Measurements from ENCODE around the gene TULP4. TPM values are rescaled to one million over a fixed set of nuclear protein-coding genes. Genes with fewer than 3 reads are reported as not detected.

The TULP4 gene
- total RNA-seq, 6 donors from 2014 or later: 78.7 to 150 (median 94.4) TPM

DNA sequence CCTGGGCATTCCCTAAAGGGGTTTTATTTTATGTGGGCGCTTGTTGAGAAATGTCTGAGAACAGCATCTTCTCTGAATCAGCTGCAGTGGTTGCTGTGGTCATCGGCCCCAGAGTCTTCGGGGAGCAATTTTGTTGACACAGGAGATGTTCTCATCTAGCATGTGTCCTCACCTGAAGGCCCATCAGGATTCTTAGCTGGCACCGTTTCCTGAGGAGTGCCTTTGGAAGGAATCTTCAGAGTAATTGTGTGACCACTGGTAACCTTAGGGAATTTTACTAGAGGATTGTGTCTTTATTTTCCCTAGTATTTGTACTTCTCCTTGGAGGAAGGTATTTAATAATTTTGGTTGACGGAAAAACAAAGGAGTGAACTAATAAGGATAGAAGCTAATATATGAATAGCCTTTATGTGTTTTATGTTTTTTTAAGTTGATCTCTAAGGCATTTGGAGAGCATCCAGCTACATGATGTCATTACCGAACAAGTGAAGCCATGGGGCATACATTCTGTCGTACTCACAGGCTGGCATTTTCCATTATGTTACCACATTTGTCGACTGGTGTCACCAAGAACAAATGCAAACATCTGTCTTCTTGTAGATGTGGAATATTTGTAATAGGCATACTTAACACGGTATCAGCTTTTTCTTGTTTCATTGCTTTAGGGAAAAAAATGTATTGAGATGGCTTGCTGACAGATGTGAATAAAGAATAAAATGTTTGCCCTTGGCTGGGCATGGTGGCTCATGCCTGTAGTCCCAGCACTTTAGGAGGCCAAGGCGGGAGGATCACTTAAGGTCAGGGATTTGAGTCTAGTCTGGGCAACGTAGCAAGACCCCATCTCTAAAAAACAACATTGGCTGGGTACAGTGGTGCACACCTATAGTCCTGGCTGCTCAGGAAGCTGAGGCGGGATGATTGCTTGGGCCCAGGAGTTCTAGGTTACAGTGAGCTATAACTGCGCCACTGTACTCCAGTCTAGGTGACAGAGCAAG lies 41.9 kb downstream of the TULP4 start:
- H3K36me3 ChIP-seq: no peaks in the 10 kb centered on the region
- H3K4me1 ChIP-seq: peaks cover 0 to 16% (median 3%) of the 10 kb centered on the region in 4 donors
- no peaks in the 10 kb centered on the region for H3K27me3 ChIP-seq
- peaks cover 0 to 1% (median under 1%) of the 10 kb centered on the region in 4 donors for H3K9me3 ChIP-seq
- WGBS, 2 donors: 89 to 93% methylated on average over 13 of the region's 13 CpGs
- no peak for TF ChIP-seq CTCF (IDR thresholded peaks at IDR 0.05)
- TF ChIP-seq POLR2AphosphoS5 (IDR thresholded peaks at IDR 0.05): no peak
- no peak for DNase-seq
- no peak overlapping the region for H3K27ac ChIP-seq
- no peak for ATAC-seq (ENCODE audit: low FRiP score in 2 of 2)
- H3K4me3 ChIP-seq: no peak overlapping the region

DNA sequence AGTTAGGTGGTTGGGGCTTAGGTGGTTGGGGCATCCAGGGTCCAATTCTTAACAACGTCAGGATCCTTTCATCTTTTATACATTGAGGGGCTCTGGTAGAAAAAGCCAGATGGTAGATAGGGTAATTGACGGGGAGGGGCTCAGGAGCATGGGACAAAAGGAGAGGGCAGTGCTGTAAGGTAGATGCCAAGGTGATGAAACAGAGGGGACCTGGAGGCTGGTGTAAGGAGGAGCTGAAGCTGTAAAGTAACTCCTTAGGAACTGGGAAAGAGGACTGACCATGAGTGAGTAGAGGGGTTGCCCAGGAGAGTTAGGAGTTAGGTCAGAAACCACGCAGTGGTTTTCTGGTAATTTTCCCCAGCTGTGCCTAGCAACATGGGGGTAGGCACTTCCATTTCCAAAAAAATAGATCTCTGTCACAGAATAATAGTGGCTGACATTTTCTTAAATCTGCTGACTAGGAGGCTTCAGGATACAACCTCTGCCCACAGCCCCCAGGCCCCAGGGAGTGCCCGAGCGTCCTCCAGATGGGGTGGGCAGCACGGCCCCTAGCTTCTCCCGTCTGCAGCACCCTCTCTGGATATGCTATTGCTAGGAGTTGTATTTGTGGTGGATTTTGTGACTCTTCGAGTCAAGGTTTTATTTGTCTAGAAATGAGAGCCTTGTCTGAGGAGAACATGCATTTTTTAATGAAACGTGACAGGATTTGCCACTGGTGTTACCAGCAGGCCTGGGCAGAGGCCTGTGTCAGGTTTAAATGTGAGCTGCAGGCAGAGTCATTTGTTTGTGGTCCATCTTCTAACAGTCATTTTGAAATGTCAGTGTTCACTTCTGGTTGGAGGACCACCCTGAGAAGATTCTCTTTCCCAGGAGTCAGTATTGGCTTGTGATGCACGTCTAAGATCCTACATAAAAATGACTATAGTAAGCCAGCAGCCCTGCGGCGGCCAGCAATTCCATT lies 44.6 kb downstream of the TULP4 start:
- 87 to 93% methylated on average over 11 to 12 of the region's 12 CpGs for WGBS, 2 donors
- Histone ChIP-seq H3K27ac (no peak overlapping the region), H3K27me3 (no peaks in the 10 kb centered on the region), H3K4me1 (peaks cover 0 to 16% (median 3%) of the 10 kb centered on the region in 4 donors), H3K9me3 (no peaks in the 10 kb centered on the region), H3K36me3 (no peaks in the 10 kb centered on the region), H3K4me3 (no peak overlapping the region)
- TF ChIP-seq POLR2AphosphoS5 (IDR thresholded peaks at IDR 0.05) (no peak), CTCF (IDR thresholded peaks at IDR 0.05) (no peak), POLR2A (IDR thresholded peaks at IDR 0.05) (no peak), EP300 (IDR thresholded peaks at IDR 0.05) (no peak)
- no peak for ATAC-seq (ENCODE audit: low FRiP score in 2 of 2)
- DNase-seq: peak in 1 of 2 donors; percentile 34

DNA sequence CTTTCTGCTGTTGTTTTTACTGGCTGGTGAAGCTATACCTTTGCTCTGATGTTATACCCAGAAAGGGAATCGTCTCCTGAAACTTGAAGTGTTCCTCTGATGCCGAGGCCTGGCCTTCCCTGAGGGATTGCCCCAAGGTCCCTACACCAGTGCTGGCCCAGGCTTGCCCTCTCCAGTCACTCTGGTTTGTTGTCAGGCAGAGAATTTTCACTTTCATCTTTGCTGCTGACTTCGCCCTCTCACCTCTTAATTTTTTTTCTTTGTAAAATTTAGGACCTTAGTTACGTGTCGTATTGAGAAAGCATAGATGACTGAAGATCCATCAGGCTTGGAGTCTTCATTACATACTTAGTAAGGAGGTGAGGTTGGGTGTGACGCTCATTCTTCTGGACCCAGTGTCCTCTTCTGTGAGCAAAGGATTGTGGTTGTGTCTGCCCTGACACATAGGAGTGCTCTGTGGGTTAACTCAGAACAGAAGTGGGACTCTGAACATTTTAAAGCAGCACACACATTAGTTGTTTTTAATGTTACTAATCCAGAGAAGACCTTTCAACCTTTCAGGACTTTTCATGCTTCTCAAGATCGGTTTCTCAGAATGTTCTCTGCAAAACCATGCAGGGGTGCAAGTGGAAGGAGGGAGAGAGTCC lies 45.4 kb downstream of the TULP4 start:
- DNase-seq: no peak
- WGBS, 2 donors: 84 to 88% methylated on average over 7 of the region's 7 CpGs
- Histone ChIP-seq H3K27ac (no peak overlapping the region), H3K27me3 (no peaks in the 10 kb centered on the region), H3K9me3 (no peaks in the 10 kb centered on the region), H3K36me3 (no peaks in the 10 kb centered on the region), H3K4me1 (peaks cover 0 to 16% (median 3%) of the 10 kb centered on the region in 4 donors), H3K4me3 (no peak overlapping the region)
- TF ChIP-seq POLR2AphosphoS5 (IDR thresholded peaks at IDR 0.05): no peak
- no peak for TF ChIP-seq EP300 (IDR thresholded peaks at IDR 0.05)
- TF ChIP-seq POLR2A (IDR thresholded peaks at IDR 0.05): no peak
- no peak for TF ChIP-seq CTCF (IDR thresholded peaks at IDR 0.05)
- no peak for ATAC-seq (ENCODE audit: low FRiP score in 2 of 2)

DNA sequence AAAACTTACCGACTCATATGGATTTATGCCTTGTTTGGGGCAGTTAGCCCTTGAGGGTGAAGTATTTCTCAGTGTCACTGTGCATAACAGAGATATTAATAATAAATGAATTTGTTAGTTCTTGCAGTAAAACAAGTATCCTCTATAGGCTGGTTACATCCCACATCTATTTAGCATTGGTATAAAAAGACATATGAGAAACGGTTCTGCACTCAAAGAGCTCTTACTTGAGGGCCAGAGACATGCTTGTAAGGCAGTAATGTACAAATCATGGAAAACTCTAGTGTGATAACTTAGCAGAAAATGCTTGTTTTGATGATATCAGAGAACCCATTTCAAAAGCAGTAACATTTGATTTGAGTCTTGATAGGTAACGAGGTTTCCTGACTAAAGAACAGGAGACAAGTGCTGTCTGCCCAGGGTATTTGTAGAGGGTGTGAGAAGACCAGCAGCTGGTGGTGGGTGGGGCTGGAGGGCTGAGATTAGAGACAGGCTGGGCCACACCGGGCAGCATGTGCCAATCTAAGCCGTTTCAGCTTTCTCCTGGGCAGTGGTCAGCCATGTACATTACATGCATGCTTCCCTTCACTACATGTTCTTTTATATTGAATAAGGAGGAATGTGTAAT lies 46.3 kb downstream of the TULP4 start:
- no peak overlapping the region for H3K4me3 ChIP-seq

More for the DNA sequence above, 46.3 kb downstream of the TULP4 start:
- H3K27ac ChIP-seq: no peak overlapping the region
- no peaks in the 10 kb centered on the region for H3K9me3 ChIP-seq
- ATAC-seq (ENCODE audit: low FRiP score in 2 of 2) (no peak), DNase-seq (no peak)
- TF ChIP-seq EP300 (IDR thresholded peaks at IDR 0.05) (no peak), POLR2A (IDR thresholded peaks at IDR 0.05) (no peak), POLR2AphosphoS5 (IDR thresholded peaks at IDR 0.05) (no peak), CTCF (IDR thresholded peaks at IDR 0.05) (no peak)
- 58 to 70% methylated on average over 5 of the region's 5 CpGs for WGBS, 2 donors
- no peaks in the 10 kb centered on the region for H3K36me3 ChIP-seq
- no peaks in the 10 kb centered on the region for H3K27me3 ChIP-seq
- H3K4me1 ChIP-seq: peaks cover 0 to 16% (median 3%) of the 10 kb centered on the region in 4 donors

All from upper lobe of left lung (tissue), 6 donors.